ENCODE results near the gene DOK5.

DOK5 gene

GRCh38 chr20:54565255-54565654 lies 89.9 kb downstream of the DOK5 start:
- no peak for DNase-seq

GRCh38 chr20:54566031-54566688 lies 90.8 kb downstream of the DOK5 start:
- no peak for DNase-seq

- DNase-seq = no peak
These were observed 95.2 kb downstream of the DOK5 start for GRCh38 chr20:54570561-54570960.

- DNase-seq = no peak
These were observed 97.5 kb downstream of the DOK5 start for GRCh38 chr20:54572665-54573435.

- no peak for DNase-seq
These were observed 98.4 kb downstream of the DOK5 start for GRCh38 chr20:54573838-54574237.

GRCh38 chr20:54576518-54576917 lies 101.1 kb downstream of the DOK5 start:
- no peak for DNase-seq

- no peak for DNase-seq
These were observed 102.2 kb downstream of the DOK5 start for GRCh38 chr20:54577637-54578036.

- no peak for DNase-seq
These were observed 109.8 kb downstream of the DOK5 start for GRCh38 chr20:54585217-54585616.

GRCh38 chr20:54587408-54587807 lies 112.0 kb downstream of the DOK5 start:
- DNase-seq = no peak

- DNase-seq = no peak
These were observed 114.1 kb downstream of the DOK5 start for GRCh38 chr20:54589402-54590030.

- no peak for DNase-seq
These were observed 115.5 kb downstream of the DOK5 start for GRCh38 chr20:54590856-54591255.

GRCh38 chr20:54596651-54597050 lies 121.3 kb downstream of the DOK5 start:
- no peak for DNase-seq

GRCh38 chr20:54598352-54598751 lies 123.0 kb downstream of the DOK5 start:
- no peak for DNase-seq

- no peak for DNase-seq
These were observed 125.2 kb downstream of the DOK5 start for GRCh38 chr20:54600634-54601033.

- DNase-seq = no peak
These were observed 126.6 kb downstream of the DOK5 start for GRCh38 chr20:54601831-54602515.

GRCh38 chr20:54605319-54605718 lies 129.9 kb downstream of the DOK5 start:
- no peak for DNase-seq

GRCh38 chr20:54606380-54606779 lies 131.0 kb downstream of the DOK5 start:
- no peak for DNase-seq

GRCh38 chr20:54608039-54608745 lies 132.8 kb downstream of the DOK5 start:
- no peak for DNase-seq

- DNase-seq = no peak
These were observed 133.6 kb downstream of the DOK5 start for GRCh38 chr20:54608943-54609342.

GRCh38 chr20:54611708-54612412 lies 136.5 kb downstream of the DOK5 start:
- DNase-seq = no peak

GRCh38 chr20:54618412-54618811 lies 143.0 kb downstream of the DOK5 start:
- no peak for DNase-seq

GRCh38 chr20:54619181-54619580 lies 143.8 kb downstream of the DOK5 start:
- DNase-seq = no peak

Data from DMS153 (cell line).